Hepatocyte (in vitro differentiated cells): ENCODE measurements around the gene PUM2. TPM values are rescaled to one million over a fixed set of nuclear protein-coding genes. Genes with fewer than 3 reads are reported as not detected.
"Not testable (repeated sequence)": the region's sequence is repeated elsewhere in the genome, so short reads cannot be mapped to it uniquely, and the experiment has no call there.

Experiments
- DNase-seq: peaks from one replicate; pipeline ENCODE4 v3.0.0-alpha.2; 2016; ENCODE audit warnings: low spot score
- H2AFZ ChIP-seq: fragments of 200-600 bp; sonication (generic); 2 replicates; pipeline ENCODE4 v1.6.0; 2016; ENCODE audit warnings: antibody characterized with exemption, mild to moderate bottlenecking
- H3K27ac ChIP-seq: fragments of 200-600 bp; sonication (generic); 2 replicates; pipeline ENCODE4 v1.5.1; 2016; ENCODE audit warnings: mild to moderate bottlenecking
- H3K27me3 ChIP-seq: fragments of 200-600 bp; sonication (generic); 2 replicates; pipeline ENCODE4 v1.6.1; 2016
- H3K36me3 ChIP-seq: fragments of 200-600 bp; sonication (generic); replicated peaks from 2 replicates; pipeline ENCODE4 v1.5.1; 2016; ENCODE audit warnings: low read depth; ENCODE audit not compliant: insufficient read depth
- H3K4me1 ChIP-seq: fragments of 200-600 bp; sonication (generic); 2 replicates; pipeline ENCODE4 v1.5.1; 2016; ENCODE audit warnings: mild to moderate bottlenecking, moderate library complexity; ENCODE audit not compliant: insufficient read depth
- H3K4me2 ChIP-seq: fragments of 200-600 bp; sonication (generic); 2 replicates; pipeline ENCODE4 v1.6.0; 2016
- H3K4me3 ChIP-seq: fragments of 200-600 bp; sonication (generic); 2 replicates; pipeline ENCODE4 v1.5.1; 2016; ENCODE audit warnings: mild to moderate bottlenecking
- H3K79me2 ChIP-seq: fragments of 200-600 bp; sonication (generic); 2 replicates; pipeline ENCODE4 v1.6.0; 2017; ENCODE audit warnings: mild to moderate bottlenecking
- H3K9me2 ChIP-seq: fragments of 200-600 bp; sonication (generic); replicated peaks from 2 replicates; pipeline ENCODE4 v1.6.0; 2017; ENCODE audit warnings: mild to moderate bottlenecking; ENCODE audit not compliant: insufficient read depth
- H3K9me3 ChIP-seq: fragments of 200-600 bp; sonication (generic); 2 replicates; pipeline ENCODE4 v1.5.1; 2016; ENCODE audit warnings: low read depth, mild to moderate bottlenecking
- H4K20me1 ChIP-seq: fragments of 200-600 bp; sonication (generic); 2 replicates; pipeline ENCODE4 v1.6.0; 2016; ENCODE audit warnings: mild to moderate bottlenecking; ENCODE audit not compliant: insufficient read depth, poor library complexity, severe bottlenecking
- CTCF ChIP-seq: fragments of 200-600 bp; sonication (generic); IDR thresholded peaks from 2 replicates; pipeline ENCODE4 v1.5.1; 2016; ENCODE audit warnings: antibody characterized with exemption, mild to moderate bottlenecking; ENCODE audit not compliant: poor library complexity
- EZH2 ChIP-seq: fragments of 200-600 bp; sonication (generic); IDR thresholded peaks from 2 replicates; pipeline ENCODE4 v1.6.1; 2016; ENCODE audit warnings: antibody characterized with exemption, mild to moderate bottlenecking, borderline replicate concordance
- EZH2phosphoT487 ChIP-seq: fragments of 200-600 bp; sonication (generic); IDR thresholded peaks from one replicate; pipeline ENCODE4 v1.6.1; 2018; ENCODE audit warnings: antibody characterized with exemption, mild to moderate bottlenecking, low read depth, moderate library complexity; ENCODE audit not compliant: unreplicated experiment, severe bottlenecking
- WGBS: methylation state at CpG from one replicate; pipeline ENCODE4 v1.1.6; 2016; ENCODE audit warnings: low lambda C conversion rate; ENCODE audit errors: missing lambda C conversion rate; 5-methylcytosine and 5-hydroxymethylcytosine counted together
- polyA plus RNA-seq: library from polyadenylated mRNA; unstranded; fragments of >200 nt; fragmentation: Nextera tagmentation; extraction: Ambion mirVana; gene quantifications from 2 replicates; pipeline ENCODE4 v1.2.1, GENCODE V29; 2016
- total RNA-seq: library from RNA; depleted of rRNA; stranded (reverse); fragments of >200 nt; gene quantifications from 2 replicates; pipeline ENCODE4 v1.2.3, GENCODE V29; 2014

The PUM2 gene
- total and polyA plus RNA-seq, 2 experiments from 2014 or later = 14.4 to 55.5 TPM

GRCh38 chr2:20250436-20250835 lies 100.2 kb downstream of the PUM2 start:
- Histone ChIP-seq H3K79me2 (no peaks in the 10 kb centered on the region), H3K4me3 (no peak overlapping the region), H4K20me1 (no peaks in the 10 kb centered on the region), H3K9me3 (no peaks in the 10 kb centered on the region), H3K27ac (no peak overlapping the region), H3K27me3 (no peaks in the 10 kb centered on the region), H3K4me2 (no peak overlapping the region), H3K4me1 (no peaks in the 10 kb centered on the region), H2AFZ (no peak overlapping the region), H3K36me3 (no peaks in the 10 kb centered on the region), H3K9me2 (no peaks in the 10 kb centered on the region)
- DNase-seq = no peak
- TF ChIP-seq EZH2phosphoT487 = no peak
- no peak for TF ChIP-seq CTCF
- TF ChIP-seq EZH2 = no peak

DNA sequence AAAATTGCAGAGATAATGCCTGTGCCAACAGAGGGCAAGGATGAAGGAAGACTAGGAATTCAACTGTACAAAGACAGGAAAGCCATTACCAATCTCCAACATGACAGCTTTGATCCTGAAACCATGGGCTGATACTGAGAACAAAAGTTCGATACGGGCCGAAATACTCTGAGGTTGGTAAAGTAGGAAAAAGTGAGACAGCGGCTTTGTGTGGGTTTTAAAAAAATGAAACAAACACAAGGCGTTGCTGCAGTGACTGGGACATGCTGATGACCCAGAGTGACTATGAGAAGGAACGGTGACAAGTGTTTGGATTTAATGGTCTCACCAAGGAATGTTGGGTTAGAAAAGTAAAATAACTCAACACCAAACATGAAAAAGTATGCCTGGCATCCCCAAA lies 101.5 kb downstream of the PUM2 start:
- TF ChIP-seq EZH2phosphoT487 (no peak), EZH2 (no peak)
- Histone ChIP-seq H3K27me3 (no peaks in the 10 kb centered on the region), H4K20me1 (no peaks in the 10 kb centered on the region), H3K9me2 (no peaks in the 10 kb centered on the region), H3K79me2 (no peaks in the 10 kb centered on the region), H3K4me3 (no peak overlapping the region), H3K9me3 (no peaks in the 10 kb centered on the region), H2AFZ (no peak overlapping the region), H3K4me2 (no peak overlapping the region), H3K27ac (no peak overlapping the region), H3K36me3 (no peaks in the 10 kb centered on the region), H3K4me1 (no peaks in the 10 kb centered on the region)
- WGBS = 98% methylated on average over 6 of the region's 6 CpGs
- DNase-seq = no peak

DNA sequence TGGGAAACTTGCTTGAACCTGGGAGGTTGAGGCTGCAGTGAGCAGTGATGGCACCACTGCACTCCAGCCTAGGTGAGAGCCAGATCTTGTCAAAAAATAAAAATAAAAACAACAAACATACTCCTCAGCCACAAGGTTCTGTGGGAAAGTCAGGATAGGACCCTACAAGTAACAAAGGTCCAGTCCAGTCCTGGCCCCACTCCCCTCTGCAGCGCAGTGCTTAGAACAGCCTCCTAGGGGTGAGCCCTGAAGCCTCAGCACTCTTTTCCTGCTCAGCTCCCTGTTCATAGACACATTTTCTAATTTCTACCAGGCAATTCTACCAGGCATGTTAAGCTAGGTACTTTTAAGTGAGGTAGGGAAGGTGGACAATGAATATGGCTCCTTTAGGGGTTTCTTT lies 103.6 kb downstream of the PUM2 start:
- H3K4me1 ChIP-seq = no peaks in the 10 kb centered on the region
- H3K9me3 ChIP-seq = no peaks in the 10 kb centered on the region
- no peak overlapping the region for H3K4me3 ChIP-seq
- 96% methylated on average over 1 of the region's 1 CpG for WGBS
- no peaks in the 10 kb centered on the region for H4K20me1 ChIP-seq
- H3K27me3 ChIP-seq = no peaks in the 10 kb centered on the region
- H3K9me2 ChIP-seq = no peaks in the 10 kb centered on the region
- no peaks in the 10 kb centered on the region for H3K79me2 ChIP-seq
- H3K4me2 ChIP-seq = no peak overlapping the region
- H3K36me3 ChIP-seq = no peaks in the 10 kb centered on the region
- TF ChIP-seq EZH2 (no peak), CTCF (no peak), EZH2phosphoT487 (no peak)
- H2AFZ ChIP-seq = no peak overlapping the region
- DNase-seq = no peak
- no peak overlapping the region for H3K27ac ChIP-seq

GRCh38 chr2:20243637-20244036 lies 107.0 kb downstream of the PUM2 start:
- not testable (repeated sequence) for DNase-seq, H3K9me3 ChIP-seq, H3K27ac ChIP-seq, H3K4me3 ChIP-seq, H3K79me2 ChIP-seq, H3K4me2 ChIP-seq, H3K9me2 ChIP-seq, H3K27me3 ChIP-seq, H4K20me1 ChIP-seq, H2AFZ ChIP-seq, H3K36me3 ChIP-seq, H3K4me1 ChIP-seq
- 89% methylated on average over 5 of the region's 5 CpGs for WGBS
